Measurements from ENCODE around the gene DNASE2.
"Not testable (repeated sequence)": the region's sequence is repeated elsewhere in the genome, so short reads cannot be mapped to it uniquely, and the experiment has no call there.

Gene DNASE2

DNA sequence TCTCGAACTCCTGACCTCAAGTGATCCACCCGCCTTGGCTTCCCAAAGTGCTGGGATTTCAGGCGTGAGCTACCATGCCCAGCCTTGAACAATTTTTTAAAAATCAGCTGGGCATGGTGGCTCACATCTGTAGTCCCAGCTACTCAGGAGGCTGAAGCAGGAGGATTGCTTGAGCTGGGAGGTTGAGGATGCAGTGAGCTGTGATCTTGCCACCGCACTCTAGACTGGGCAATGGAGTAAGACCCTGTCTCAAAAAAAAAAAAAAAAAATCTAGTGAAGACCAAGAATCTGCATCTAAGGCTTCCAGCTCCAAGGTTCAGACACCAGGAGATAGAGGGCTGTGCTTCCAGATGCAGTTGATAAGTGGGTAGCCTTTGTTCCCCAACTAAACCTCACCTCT lies 17.1 kb downstream of the DNASE2 start:
- DNase-seq (ENCODE audit: low read depth), result no peak

- DNase-seq (ENCODE audit: low read depth), result no peak
Measured at GRCh38 chr19:12859546-12859945, 21.7 kb downstream of the DNASE2 start.

DNA sequence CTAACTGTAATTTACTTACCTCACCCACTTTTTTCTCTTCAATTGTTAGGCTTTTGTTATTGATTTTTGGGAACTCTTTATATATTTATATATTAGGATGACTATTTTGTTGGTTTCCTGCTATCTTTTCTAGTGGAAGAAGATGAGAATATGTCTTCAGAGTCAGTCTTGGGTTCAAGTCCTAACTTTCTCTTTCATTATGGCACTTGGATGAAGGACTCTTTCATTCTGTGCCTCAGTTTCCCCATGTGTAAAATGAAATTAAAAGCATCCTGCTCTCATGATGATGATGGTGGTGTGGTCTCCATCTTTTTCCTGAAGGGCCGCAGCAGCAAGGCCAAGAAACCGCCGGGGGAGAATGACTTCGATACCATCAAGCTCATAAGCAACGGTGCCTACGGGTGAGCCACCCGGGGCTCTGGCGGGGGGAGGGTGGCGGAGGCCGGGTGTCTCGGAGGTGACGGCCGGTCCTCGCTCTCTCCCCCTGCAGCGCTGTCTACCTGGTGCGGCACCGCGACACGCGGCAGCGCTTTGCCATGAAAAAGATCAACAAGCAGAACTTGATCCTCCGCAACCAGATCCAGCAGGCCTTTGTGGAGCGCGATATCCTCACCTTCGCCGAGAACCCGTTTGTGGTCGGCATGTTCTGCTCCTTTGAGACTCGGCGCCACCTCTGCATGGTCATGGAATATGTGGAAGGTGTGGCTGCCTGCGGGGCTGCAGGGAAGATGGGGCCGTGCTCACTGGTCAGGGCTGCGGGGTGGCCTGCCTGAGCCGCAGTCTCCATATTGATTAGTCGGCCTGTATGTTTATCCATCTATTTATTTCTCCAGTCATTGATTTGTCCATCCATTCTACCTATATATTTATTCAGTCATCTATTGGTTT lies 23.0 kb downstream of the DNASE2 start:
- no peak for DNase-seq (ENCODE audit: low read depth)

DNA sequence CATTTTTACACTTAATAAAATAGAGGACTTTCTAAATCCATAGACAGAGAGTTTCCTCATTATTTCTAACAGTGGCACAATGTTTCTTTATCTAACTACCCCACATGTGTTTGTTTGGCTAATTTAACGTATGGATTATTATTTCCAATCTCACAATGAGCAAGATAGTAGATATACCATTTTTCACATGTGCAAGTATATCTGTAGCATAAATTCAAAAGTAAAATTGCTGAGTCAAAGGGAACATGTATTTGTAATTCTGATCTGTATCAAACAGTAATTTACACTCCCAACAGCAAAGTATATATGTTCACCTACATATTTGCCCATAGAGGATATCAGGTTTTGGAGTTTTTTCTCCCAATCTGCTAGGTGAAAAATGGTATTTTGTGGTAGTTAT lies 24.6 kb downstream of the DNASE2 start:
- no peak for DNase-seq (ENCODE audit: low read depth)

GRCh38 chr19:12847159-12848139 lies 33.8 kb downstream of the DNASE2 start:
- DNase-seq (ENCODE audit: low read depth), result peak; percentile 60

DNA sequence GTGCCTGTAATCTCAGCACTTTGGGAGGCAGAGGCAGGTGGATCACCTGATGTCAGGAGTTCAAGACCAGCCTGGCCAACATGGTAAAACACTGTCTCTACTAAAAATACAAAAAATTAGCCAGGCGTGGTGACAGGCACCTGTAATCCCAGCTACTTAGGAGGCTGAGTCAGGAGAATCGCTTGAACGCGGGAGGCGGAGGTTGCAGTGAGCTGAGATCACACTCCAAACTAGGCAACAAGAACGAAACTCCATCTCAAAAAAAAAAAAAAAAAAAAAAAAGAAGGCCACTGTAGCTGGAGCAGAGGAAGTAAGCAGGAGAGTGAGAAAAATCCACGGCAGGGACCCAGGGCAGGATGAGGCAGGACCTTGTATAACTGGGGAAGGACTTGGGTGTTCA lies 34.6 kb downstream of the DNASE2 start:
- not testable (repeated sequence) for DNase-seq (ENCODE audit: low read depth)

DNA sequence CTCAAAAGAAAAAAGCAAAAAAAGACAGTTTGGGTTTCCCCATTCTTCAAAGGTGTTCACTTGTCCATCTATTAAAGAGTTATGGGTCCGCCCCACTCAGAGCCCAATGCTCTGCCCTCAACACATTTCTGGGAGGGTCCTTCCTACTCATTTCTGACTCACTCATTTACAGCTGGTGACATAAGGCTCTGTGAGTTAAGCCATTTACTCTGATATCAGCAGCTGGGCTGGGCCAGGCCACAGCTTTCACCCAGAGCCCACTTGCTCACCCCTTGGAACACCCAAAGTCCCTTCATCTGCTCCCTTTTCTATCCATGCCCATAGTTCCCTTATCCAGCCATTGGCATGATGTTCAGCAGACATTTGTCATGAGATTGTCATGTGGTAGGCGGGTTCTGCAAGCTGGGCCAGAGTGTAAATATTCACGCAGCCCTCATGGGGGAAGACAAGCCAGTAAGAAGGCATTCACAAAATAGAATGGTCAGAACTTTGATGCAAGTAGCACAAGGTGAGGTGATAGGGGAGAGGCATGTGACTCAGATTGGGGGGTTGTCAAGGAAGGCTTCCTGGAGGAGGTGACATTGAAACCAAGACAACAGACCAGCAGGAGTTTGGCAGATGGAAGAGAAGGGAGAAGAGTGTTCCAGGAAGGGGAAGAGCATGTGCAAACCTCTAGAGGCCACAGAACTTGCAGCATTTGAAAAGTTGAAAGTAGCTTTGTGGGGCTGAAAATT lies 37.1 kb downstream of the DNASE2 start:
- DNase-seq (ENCODE audit: low read depth), result no peak

DNA sequence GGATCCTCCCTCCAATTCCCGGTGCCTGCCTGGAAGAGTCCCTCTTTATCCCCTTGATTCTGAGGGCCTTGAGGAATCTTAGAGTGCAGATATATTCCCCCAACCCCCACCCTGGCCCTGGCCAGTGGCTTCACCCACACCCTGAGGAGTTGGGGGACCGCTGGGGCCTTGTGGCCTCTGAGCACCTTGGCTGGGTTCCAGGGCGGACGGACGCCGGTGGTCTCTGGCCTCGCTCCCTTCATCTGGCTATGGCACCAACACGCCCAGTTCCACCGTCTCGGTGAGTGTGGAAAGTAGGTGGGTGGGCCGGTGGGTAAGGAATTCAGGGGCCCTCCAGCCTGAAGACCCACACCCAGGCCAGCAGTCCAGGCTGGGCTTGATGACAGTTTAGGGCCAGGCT lies 37.9 kb downstream of the DNASE2 start:
- DNase-seq (ENCODE audit: low read depth), result no peak

GRCh38 chr19:12842511-12842910 lies 38.7 kb downstream of the DNASE2 start:
- DNase-seq (ENCODE audit: low read depth), result no peak

DNA sequence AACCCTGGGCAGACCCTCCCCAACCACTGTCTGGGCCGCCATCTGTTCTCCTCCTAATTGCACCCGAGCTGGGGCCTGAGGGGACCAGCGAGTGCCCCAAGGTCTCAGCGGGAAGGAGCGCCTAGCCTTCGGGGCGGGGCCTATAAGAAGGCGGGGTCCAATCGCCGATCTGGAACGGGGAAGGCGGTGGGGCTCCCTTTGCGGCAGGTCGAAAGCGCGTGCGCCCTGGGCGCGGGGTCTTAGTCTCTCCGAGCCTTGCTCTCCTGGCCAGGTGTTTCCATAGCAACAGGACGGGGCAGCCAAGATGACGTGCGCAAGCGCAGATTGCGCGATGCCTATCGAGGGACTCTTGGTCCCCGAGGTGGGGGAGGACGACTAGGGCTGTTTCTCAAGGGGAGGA lies 40.2 kb downstream of the DNASE2 start:
- no peak for DNase-seq (ENCODE audit: low read depth)

GRCh38 chr19:12840091-12841079 lies 40.9 kb downstream of the DNASE2 start:
- DNase-seq (ENCODE audit: low read depth), result no peak

GRCh38 chr19:12838886-12839756 lies 42.1 kb downstream of the DNASE2 start:
- DNase-seq (ENCODE audit: low read depth), result no peak

- no peak for DNase-seq (ENCODE audit: low read depth)
Measured at GRCh38 chr19:12838182-12838885, 42.9 kb downstream of the DNASE2 start, which contains the start of gene MAST1. Gene MAST1, plus strand, starts transcription at chr19:12838515. Its CDS starts 58 bp downstream, at chr19:12838573.

DNA sequence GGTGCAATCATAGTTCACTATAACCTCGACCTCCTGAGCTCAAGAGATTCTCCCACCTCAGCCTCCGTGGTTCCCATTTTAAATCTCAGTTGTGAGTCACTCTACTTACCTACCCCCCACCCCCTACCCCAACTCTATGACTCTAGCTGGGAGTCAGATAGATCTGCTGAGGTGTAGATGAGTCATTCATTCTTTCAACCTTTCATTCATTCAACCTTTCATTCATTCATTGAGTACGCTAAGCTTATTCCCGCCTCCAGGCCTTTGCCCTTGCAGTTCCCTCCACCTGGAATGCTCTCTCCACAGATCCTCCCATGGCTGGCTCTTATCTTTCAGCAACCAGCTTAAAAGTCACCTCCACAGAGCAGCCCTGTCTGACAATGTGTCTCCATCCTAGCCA lies 44.0 kb downstream of the DNASE2 start:
- DNase-seq (ENCODE audit: low read depth), result no peak

GRCh38 chr19:12836529-12836863 lies 44.8 kb downstream of the DNASE2 start:
- DNase-seq (ENCODE audit: low read depth), result no peak

DNA sequence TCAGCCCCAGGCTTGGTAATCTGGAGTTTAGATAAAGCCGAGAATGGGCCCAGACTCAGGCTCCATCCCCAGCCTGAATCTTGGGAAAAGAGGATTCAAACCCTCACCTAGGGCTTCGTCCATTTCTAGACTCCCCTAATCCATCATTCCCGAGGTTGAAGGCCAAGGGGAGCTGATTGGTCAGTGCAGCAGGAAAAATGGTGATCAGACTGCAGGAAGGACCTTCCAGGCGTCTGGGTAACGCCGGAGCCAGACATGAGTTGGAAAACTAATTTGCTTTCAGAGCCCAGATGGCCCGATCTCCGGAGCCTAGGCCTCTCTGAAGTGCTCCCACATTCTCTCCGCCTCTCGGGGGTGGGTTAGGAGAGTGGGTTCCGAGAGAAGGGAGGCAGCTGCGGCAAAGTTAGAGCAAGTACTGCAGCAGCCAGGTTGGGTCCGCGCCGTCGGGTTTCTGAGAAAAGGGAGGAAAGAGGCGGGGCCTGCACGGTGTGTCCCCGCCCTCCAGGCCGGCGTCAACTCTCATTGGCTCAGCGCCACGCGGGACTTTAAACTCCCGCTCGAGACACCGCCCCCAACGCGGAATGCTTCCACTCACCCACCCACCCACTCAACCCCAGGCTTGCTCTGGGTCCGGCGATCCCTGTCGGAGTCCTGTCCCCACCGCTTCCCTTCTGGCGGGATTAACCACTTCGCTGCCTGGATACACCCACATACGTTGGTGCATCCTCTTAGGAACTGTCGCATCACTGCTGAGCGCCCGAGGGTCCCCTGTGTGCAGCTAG lies 46.1 kb downstream of the DNASE2 start:
- DNase-seq (ENCODE audit: low read depth), result no peak

- no peak for DNase-seq (ENCODE audit: low read depth)
Measured at GRCh38 chr19:12834566-12834943, 46.7 kb downstream of the DNASE2 start, which contains the start of gene RTBDN. Gene RTBDN, minus strand, starts transcription at chr19:12834579. Its CDS starts 4,600 bp downstream, at chr19:12829979.
